Measurements from ENCODE around the gene CTAGE1. TPM values are rescaled to one million over a fixed set of nuclear protein-coding genes. Genes with fewer than 3 reads are reported as not detected.

The CTAGE1 gene
- total RNA-seq, 4 donors from 2014 or later: not detected

DNA sequence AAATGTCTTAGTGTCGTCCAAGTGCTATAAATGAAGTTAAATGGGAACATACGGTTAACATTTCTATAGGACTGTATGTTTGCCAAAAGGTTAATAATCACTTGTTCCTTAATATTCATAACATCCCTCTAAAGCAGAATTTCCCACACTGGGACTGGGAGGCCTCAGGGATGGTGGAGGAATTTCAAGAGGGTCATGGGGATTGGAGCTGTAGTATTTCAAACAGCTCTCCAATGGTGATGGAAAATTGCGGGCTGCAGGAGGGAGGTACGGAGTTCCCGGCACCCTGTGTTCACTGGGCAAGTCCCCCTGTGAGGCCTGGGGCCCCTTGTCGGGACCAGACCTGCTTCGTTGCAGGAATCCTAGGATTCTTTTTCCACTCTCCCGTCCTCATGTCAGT lies 39.8 kb upstream of the CTAGE1 start:
- DNase-seq (ENCODE audit: low spot score in 2 of 2): no peak
- no peak for TF ChIP-seq POLR2A (IDR thresholded peaks at IDR 0.05)
- TF ChIP-seq, protein P1, sequence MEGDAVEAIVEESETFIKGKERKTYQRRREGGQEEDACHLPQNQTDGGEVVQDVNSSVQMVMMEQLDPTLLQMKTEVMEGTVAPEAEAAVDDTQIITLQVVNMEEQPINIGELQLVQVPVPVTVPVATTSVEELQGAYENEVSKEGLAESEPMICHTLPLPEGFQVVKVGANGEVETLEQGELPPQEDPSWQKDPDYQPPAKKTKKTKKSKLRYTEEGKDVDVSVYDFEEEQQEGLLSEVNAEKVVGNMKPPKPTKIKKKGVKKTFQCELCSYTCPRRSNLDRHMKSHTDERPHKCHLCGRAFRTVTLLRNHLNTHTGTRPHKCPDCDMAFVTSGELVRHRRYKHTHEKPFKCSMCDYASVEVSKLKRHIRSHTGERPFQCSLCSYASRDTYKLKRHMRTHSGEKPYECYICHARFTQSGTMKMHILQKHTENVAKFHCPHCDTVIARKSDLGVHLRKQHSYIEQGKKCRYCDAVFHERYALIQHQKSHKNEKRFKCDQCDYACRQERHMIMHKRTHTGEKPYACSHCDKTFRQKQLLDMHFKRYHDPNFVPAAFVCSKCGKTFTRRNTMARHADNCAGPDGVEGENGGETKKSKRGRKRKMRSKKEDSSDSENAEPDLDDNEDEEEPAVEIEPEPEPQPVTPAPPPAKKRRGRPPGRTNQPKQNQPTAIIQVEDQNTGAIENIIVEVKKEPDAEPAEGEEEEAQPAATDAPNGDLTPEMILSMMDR (IDR thresholded peaks at IDR 0.05): no peak
- 84% methylated on average over 8 of the region's 8 CpGs for WGBS, 2 donors
- intact Hi-C loops (cut with DNase I; ENCODE audit: low total_unique reads): no loop called here
- H3K4me3 ChIP-seq (ENCODE audit: low read depth, poor library complexity, severe bottlenecking): no peak overlapping the region

DNA sequence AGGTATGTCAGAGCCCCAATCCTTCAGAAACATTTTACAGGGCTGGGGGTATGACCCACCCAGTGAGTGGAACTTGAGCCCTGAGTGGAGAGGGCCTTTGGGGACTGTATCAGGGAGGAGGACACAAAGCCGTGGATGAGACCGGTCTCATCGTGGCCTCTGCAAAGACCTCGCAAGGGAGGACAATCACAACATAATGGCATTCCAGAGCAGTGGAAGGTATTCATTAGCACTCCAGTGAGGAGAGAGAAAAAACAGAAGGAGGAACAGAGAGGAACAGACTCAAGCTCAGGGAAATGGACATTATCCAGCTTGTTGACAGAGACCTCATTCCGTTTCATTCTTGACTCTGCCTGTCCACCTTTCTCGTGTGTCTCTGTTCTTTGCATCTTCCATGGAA lies 38.8 kb upstream of the CTAGE1 start:
- no peak for DNase-seq (ENCODE audit: low spot score in 2 of 2)
- intact Hi-C loops (cut with DNase I; ENCODE audit: low total_unique reads): no loop called here
- no peak for TF ChIP-seq POLR2A (IDR thresholded peaks at IDR 0.05)
- TF ChIP-seq, protein P1 (IDR thresholded peaks at IDR 0.05): no peak
- H3K4me3 ChIP-seq (ENCODE audit: low read depth, poor library complexity, severe bottlenecking): no peak overlapping the region
- 84% methylated on average over 6 of the region's 6 CpGs for WGBS, 2 donors

DNA sequence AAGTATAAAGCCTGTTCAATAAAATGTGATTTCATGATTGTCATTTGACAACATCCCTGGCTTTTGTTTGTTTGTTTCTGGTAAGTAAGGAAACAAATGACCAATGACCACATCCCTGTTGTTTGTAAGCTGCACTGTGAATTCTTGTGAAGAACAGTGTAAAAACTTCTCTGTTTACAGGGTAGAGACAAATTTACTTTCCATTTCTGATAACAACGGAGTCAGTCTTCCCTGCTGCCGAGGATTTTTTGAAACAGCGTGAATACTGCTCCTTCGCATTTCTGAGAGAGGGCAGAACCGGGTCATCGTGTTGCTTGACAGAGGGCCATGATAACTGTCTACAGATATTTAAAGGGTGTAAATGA lies 38.4 kb upstream of the CTAGE1 start:
- intact Hi-C loops (cut with DNase I; ENCODE audit: low total_unique reads): no loop called here
- no peak for DNase-seq (ENCODE audit: low spot score in 2 of 2)
- TF ChIP-seq POLR2A (IDR thresholded peaks at IDR 0.05): no peak
- TF ChIP-seq, protein P1 (IDR thresholded peaks at IDR 0.05): no peak
- no peak overlapping the region for H3K4me3 ChIP-seq (ENCODE audit: low read depth, poor library complexity, severe bottlenecking)
- 62 to 66% methylated on average over 6 of the region's 6 CpGs for WGBS, 2 donors

DNA sequence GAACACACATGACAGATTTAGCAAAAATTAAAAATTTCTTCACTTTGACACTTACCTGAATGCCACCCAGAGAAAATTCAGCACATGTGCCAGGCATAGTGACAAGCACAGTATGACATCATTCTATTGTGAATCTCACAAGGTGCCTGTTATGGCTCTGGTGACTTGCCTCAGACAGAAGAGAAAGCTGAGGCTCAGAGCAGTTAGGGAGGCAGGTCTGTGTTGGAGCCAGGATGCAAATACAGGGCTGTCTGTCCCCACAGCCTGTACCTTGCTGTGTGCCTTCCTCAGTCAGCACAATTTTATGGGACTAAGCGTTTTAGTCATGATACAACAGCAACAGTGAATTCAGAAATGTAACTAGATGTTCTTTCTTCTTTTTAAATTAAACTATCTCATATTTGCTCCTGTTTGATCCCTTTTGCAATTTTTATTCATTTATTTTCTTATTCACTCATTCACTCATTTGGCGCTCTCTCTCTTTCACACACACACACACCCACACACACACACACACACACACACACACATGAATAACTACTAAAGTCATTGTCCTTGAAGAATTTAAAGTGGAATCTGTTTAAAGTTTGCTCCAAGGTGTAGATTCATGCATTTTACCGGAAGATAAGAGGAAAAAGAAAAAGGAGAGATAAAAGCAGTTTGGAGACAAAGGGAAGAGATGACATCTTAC lies 37.9 kb upstream of the CTAGE1 start:
- TF ChIP-seq, protein P1 (IDR thresholded peaks at IDR 0.05): no peak
- TF ChIP-seq POLR2A (IDR thresholded peaks at IDR 0.05): no peak
- intact Hi-C loops (cut with DNase I; ENCODE audit: low total_unique reads): no loop called here
- WGBS, 2 donors: 81 to 83% methylated on average over 3 of the region's 3 CpGs
- no peak for DNase-seq (ENCODE audit: low spot score in 2 of 2)
- no peak overlapping the region for H3K4me3 ChIP-seq (ENCODE audit: low read depth, poor library complexity, severe bottlenecking)

DNA sequence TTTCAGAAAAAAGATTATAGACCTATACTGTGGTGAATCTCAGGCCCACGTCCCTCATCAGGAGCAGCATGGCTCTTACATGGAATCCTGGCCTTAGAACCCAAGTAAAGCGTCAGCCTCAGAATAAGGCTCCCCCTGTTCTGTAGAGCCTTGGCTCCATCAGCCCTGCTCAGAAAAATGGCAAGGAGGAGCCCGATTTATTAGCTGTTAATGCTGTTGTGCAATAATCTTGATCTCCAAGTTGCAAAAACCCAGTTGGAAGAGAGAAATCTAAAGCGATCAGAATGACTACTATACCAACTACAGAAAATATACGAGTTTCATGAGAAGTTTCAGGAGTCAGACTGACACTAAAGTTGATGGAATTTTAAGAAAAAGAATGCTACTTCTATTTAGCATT lies 35.6 kb upstream of the CTAGE1 start:
- TF ChIP-seq POLR2A (IDR thresholded peaks at IDR 0.05): no peak
- TF ChIP-seq, protein P1 (IDR thresholded peaks at IDR 0.05): no peak
- DNase-seq (ENCODE audit: low spot score in 2 of 2): no peak
- 78 to 81% methylated on average over 5 of the region's 5 CpGs for WGBS, 2 donors
- intact Hi-C loops (cut with DNase I; ENCODE audit: low total_unique reads): no loop called here
- H3K4me3 ChIP-seq (ENCODE audit: low read depth, poor library complexity, severe bottlenecking): no peak overlapping the region

DNA sequence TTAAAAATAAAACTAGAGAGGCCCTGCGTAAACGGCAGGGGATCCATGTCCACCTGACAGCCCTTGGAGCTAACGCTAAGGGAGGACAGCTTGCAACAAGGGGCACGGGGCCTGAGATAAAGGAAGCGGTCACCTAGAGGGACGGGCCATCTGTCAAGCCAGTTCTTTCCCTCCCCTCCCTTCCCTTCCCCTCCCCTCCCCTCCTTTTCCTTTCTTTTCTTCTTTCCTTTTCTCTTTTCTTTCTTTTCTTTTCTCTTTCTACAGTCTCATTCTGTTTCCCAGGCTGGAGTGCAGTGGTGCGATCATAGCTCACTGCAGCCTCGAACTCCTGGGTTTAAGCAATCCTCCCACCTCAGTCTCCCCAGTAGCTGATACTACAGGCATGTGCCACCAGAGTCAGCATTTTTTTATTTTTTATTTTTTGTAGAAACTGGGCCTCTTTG lies 34.5 kb upstream of the CTAGE1 start:
- 71 to 76% methylated on average over 8 of the region's 8 CpGs for WGBS, 2 donors
- no peak for DNase-seq (ENCODE audit: low spot score in 2 of 2)
- intact Hi-C loops (cut with DNase I; ENCODE audit: low total_unique reads): no loop called here
- TF ChIP-seq, protein P1 (IDR thresholded peaks at IDR 0.05): no peak
- no peak for TF ChIP-seq POLR2A (IDR thresholded peaks at IDR 0.05)
- no peak overlapping the region for H3K4me3 ChIP-seq (ENCODE audit: low read depth, poor library complexity, severe bottlenecking)

Measured in lower leg skin (tissue), 4 donors.